Central memory CD8-positive, alpha-beta T cell (primary cell): ENCODE results near the gene SMYD3.

Experiments
- ATAC-seq: fragments of 150-1000 bp; cut with Tn5 transposase; replicated peaks from 2 replicates; pipeline ENCODE4 v1.10.0; 2022; ENCODE audit warnings: mild to moderate bottlenecking, moderate FRiP score, moderate number of reproducible peaks; ENCODE audit not compliant: poor library complexity, severe bottlenecking; ENCODE audit errors: extremely low read depth
- DNase-seq, 2 donors: peaks; one replicate each; pipeline ENCODE4 v3.0.0; 2021; ENCODE audit warnings: low spot score in 2 of 2
- H3K27ac Mint-ChIP-seq: one replicate; pipeline ENCODE4 v1.8.0; 2022; ENCODE audit warnings: low read depth, mild to moderate bottlenecking, moderate library complexity, mixed read lengths
- H3K27me3 Mint-ChIP-seq: one replicate; pipeline ENCODE4 v1.8.0; 2022; ENCODE audit warnings: mixed read lengths
- H3K36me3 Mint-ChIP-seq: one replicate; pipeline ENCODE4 v1.8.0; 2022; ENCODE audit warnings: mild to moderate bottlenecking, moderate library complexity, mixed read lengths; ENCODE audit not compliant: insufficient read depth
- H3K4me1 Mint-ChIP-seq: one replicate; pipeline ENCODE4 v1.8.0; 2022; ENCODE audit warnings: mixed read lengths
- H3K4me3 Mint-ChIP-seq: one replicate; pipeline ENCODE4 v1.8.0; 2022; ENCODE audit warnings: mild to moderate bottlenecking, moderate library complexity, mixed read lengths
- H3K9me3 Mint-ChIP-seq: one replicate; pipeline ENCODE4 v1.8.0; 2022; ENCODE audit warnings: mixed read lengths

Gene SMYD3

GRCh38 chr1:246318622-246319021 lies 188.5 kb downstream of the SMYD3 start:
- Mint-ChIP-seq H3K4me1 (peaks cover 7% of the 10 kb centered on the region), H3K9me3 (no peaks in the 10 kb centered on the region), H3K27me3 (no peaks in the 10 kb centered on the region), H3K36me3 (no peaks in the 10 kb centered on the region), H3K27ac (no peak overlapping the region), H3K4me3 (no peak overlapping the region)
- ATAC-seq: no peak
- DNase-seq: no peak

GRCh38 chr1:246318036-246318359 lies 189.1 kb downstream of the SMYD3 start:
- ATAC-seq: no peak

GRCh38 chr1:246317332-246318035 lies 189.6 kb downstream of the SMYD3 start:
- ATAC-seq (no peak), DNase-seq (no peak)
- no peaks in the 10 kb centered on the region for H3K27me3 Mint-ChIP-seq
- H3K4me3 Mint-ChIP-seq: no peak overlapping the region
- no peaks in the 10 kb centered on the region for H3K9me3 Mint-ChIP-seq
- no peaks in the 10 kb centered on the region for H3K36me3 Mint-ChIP-seq
- peaks cover 3% of the 10 kb centered on the region for H3K4me1 Mint-ChIP-seq
- H3K27ac Mint-ChIP-seq: no peak overlapping the region

More at GRCh38 chr1:246318036-246318359, 189.1 kb downstream of the SMYD3 start:
- H3K4me1 Mint-ChIP-seq: peaks cover 7% of the 10 kb centered on the region
- H3K36me3 Mint-ChIP-seq: no peaks in the 10 kb centered on the region
- DNase-seq: no peak
- no peaks in the 10 kb centered on the region for H3K9me3 Mint-ChIP-seq
- no peak overlapping the region for H3K27ac Mint-ChIP-seq
- no peaks in the 10 kb centered on the region for H3K27me3 Mint-ChIP-seq
- H3K4me3 Mint-ChIP-seq: no peak overlapping the region

GRCh38 chr1:246311461-246311860 lies 195.6 kb downstream of the SMYD3 start:
- no peaks in the 10 kb centered on the region for H3K27me3 Mint-ChIP-seq
- ATAC-seq (no peak), DNase-seq (no peak)
- H3K4me1 Mint-ChIP-seq: no peaks in the 10 kb centered on the region
- H3K27ac Mint-ChIP-seq: no peak overlapping the region
- H3K4me3 Mint-ChIP-seq: no peak overlapping the region
- H3K9me3 Mint-ChIP-seq: no peaks in the 10 kb centered on the region
- peaks cover 1% of the 10 kb centered on the region for H3K36me3 Mint-ChIP-seq

- no peak for ATAC-seq
- Mint-ChIP-seq H3K27ac (no peak overlapping the region), H3K36me3 (peaks cover 1% of the 10 kb centered on the region), H3K4me3 (no peak overlapping the region), H3K4me1 (no peaks in the 10 kb centered on the region), H3K27me3 (no peaks in the 10 kb centered on the region), H3K9me3 (no peaks in the 10 kb centered on the region)
- DNase-seq: no peak
These were observed 197.7 kb downstream of the SMYD3 start for GRCh38 chr1:246309247-246309884.

GRCh38 chr1:246308533-246309075 lies 198.5 kb downstream of the SMYD3 start:
- Mint-ChIP-seq H3K9me3 (no peaks in the 10 kb centered on the region), H3K36me3 (peaks cover 1% of the 10 kb centered on the region), H3K27me3 (no peaks in the 10 kb centered on the region), H3K4me1 (no peaks in the 10 kb centered on the region), H3K27ac (no peak overlapping the region), H3K4me3 (no peak overlapping the region)
- no peak for DNase-seq
- ATAC-seq: no peak

- H3K9me3 Mint-ChIP-seq: no peaks in the 10 kb centered on the region
- no peak overlapping the region for H3K4me3 Mint-ChIP-seq
- DNase-seq (no peak), ATAC-seq (no peak)
- H3K4me1 Mint-ChIP-seq: no peaks in the 10 kb centered on the region
- no peaks in the 10 kb centered on the region for H3K36me3 Mint-ChIP-seq
- H3K27ac Mint-ChIP-seq: no peak overlapping the region
- H3K27me3 Mint-ChIP-seq: no peaks in the 10 kb centered on the region
These were observed 200.6 kb downstream of the SMYD3 start for GRCh38 chr1:246306415-246307037.

- no peaks in the 10 kb centered on the region for H3K27me3 Mint-ChIP-seq
- H3K4me3 Mint-ChIP-seq: no peak overlapping the region
- H3K27ac Mint-ChIP-seq: no peak overlapping the region
- no peak for ATAC-seq
- no peak for DNase-seq
- H3K36me3 Mint-ChIP-seq: no peaks in the 10 kb centered on the region
- H3K4me1 Mint-ChIP-seq: no peaks in the 10 kb centered on the region
- H3K9me3 Mint-ChIP-seq: no peaks in the 10 kb centered on the region
These were observed 202.4 kb downstream of the SMYD3 start for GRCh38 chr1:246304484-246305259.

- DNase-seq: no peak
- Mint-ChIP-seq H3K27ac (no peak overlapping the region), H3K36me3 (no peaks in the 10 kb centered on the region), H3K4me3 (no peak overlapping the region), H3K27me3 (no peaks in the 10 kb centered on the region), H3K4me1 (no peaks in the 10 kb centered on the region), H3K9me3 (no peaks in the 10 kb centered on the region)
- no peak for ATAC-seq
These were observed 204.3 kb downstream of the SMYD3 start for GRCh38 chr1:246302711-246303317.

GRCh38 chr1:246302251-246302625 lies 204.8 kb downstream of the SMYD3 start:
- ATAC-seq: no peak
- no peaks in the 10 kb centered on the region for H3K9me3 Mint-ChIP-seq

GRCh38 chr1:246301553-246302250 lies 205.4 kb downstream of the SMYD3 start:
- Mint-ChIP-seq H3K36me3 (no peaks in the 10 kb centered on the region), H3K9me3 (no peaks in the 10 kb centered on the region), H3K27me3 (no peaks in the 10 kb centered on the region), H3K4me3 (no peak overlapping the region), H3K4me1 (no peaks in the 10 kb centered on the region), H3K27ac (no peak overlapping the region)
- ATAC-seq: no peak
- no peak for DNase-seq

More at GRCh38 chr1:246302251-246302625, 204.8 kb downstream of the SMYD3 start:
- no peak overlapping the region for H3K4me3 Mint-ChIP-seq
- H3K4me1 Mint-ChIP-seq: no peaks in the 10 kb centered on the region
- H3K36me3 Mint-ChIP-seq: no peaks in the 10 kb centered on the region
- no peaks in the 10 kb centered on the region for H3K27me3 Mint-ChIP-seq
- no peak for DNase-seq
- no peak overlapping the region for H3K27ac Mint-ChIP-seq
